ENCODE data around the gene MROH2B.

Gene MROH2B

GRCh38 chr5:40962207-40962955 is 108.8 kb downstream of the MROH2B start:
- DNase-seq = no peak

DNA sequence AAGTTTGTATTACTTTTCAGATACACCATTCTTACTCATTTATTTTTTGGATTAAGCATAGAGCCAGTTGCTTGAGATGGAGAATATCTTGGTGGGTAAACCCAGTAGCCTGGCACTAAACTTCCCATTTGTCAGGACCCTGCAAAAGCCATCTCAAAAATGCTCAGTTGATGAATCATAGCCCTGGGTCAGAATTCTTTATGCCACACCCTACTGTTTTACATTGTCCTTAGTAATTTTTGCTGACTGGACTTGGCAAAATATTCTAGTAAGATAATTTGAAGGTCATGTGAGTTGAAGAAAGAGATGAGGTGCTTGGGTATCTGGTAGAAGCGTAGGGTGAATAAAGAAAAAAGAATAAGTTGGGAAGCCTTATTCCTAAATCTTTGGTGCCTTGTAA is 111.1 kb downstream of the MROH2B start:
- DNase-seq = no peak

GRCh38 chr5:40958811-40959210 is 112.3 kb downstream of the MROH2B start:
- DNase-seq = no peak

DNA sequence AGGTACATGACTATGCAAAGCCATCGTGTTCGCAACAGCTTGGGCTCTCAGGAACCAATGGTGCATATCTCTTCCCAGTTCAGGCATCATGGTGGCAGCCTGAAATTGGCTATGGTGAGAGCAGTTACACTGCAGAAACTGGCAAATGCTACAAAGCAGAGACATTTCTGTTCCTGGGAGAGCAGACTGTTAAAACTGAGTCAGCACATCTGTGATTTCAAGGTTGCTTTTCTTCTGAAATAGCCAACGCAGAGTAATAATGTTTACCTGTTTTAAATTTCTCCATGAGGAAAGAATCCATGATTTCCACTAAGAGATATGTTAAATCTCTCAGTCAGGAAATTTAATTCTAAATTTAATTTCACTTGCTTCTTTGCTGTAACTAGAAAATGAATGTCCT is 114.1 kb downstream of the MROH2B start:
- DNase-seq = no peak

- no peak for DNase-seq
Observed at GRCh38 chr5:40955313-40955712, 115.8 kb downstream of the MROH2B start.
